Activated naive CD4-positive, alpha-beta T cell treated with anti-CD3 and anti-CD28 coated beads, Interleukin-2, amount 50 U/mL, for 72 hours (primary cell): ENCODE measurements around the gene TUBD1. TPM values are rescaled to one million over a fixed set of nuclear protein-coding genes. Genes with fewer than 3 reads are reported as not detected.
"Not testable (repeated sequence)": the region's sequence is repeated elsewhere in the genome, so short reads cannot be mapped to it uniquely, and the experiment has no call there.

Source experiments
- ATAC-seq, 2 donors: fragments of 150-1000 bp; cut with Tn5 transposase; 2 replicates each; pipeline ENCODE4 v1.10.0; 2021; ENCODE audit warnings: mild to moderate bottlenecking in 2 of 2, moderate library complexity in 2 of 2
- DNase-seq, 2 donors: peaks; one replicate each; pipeline ENCODE4 v3.0.0; 2021 to 2022; ENCODE audit warnings: low spot score in 2 of 2
- H3K27ac Mint-ChIP-seq, 2 donors: one replicate each; pipeline ENCODE4 v1.8.0; 2022; ENCODE audit warnings: mild to moderate bottlenecking in 2 of 2, mixed read lengths in 2 of 2
- H3K36me3 Mint-ChIP-seq, 2 donors: one replicate each; pipeline ENCODE4 v1.8.0; 2022; ENCODE audit warnings: mixed read lengths in 2 of 2
- H3K9me3 Mint-ChIP-seq, 2 donors: one replicate each; pipeline ENCODE4 v1.8.0; 2022; ENCODE audit warnings: mixed read lengths in 2 of 2
- total RNA-seq, 2 donors: library from RNA; stranded (reverse); gene quantifications; one replicate each; pipeline ENCODE4 v1.2.3, GENCODE V29; 2022

The TUBD1 gene
- total RNA-seq, 2 donors from 2014 or later: 13.8 to 27.6 TPM

GRCh38 chr17:59839651-59840328, 53.0 kb downstream of the TUBD1 start:
- DNase-seq (no peak), ATAC-seq (no peak)
- H3K9me3 Mint-ChIP-seq: no peaks in the 10 kb centered on the region
- peaks cover 56 to 61% of the 10 kb centered on the region in 2 donors for H3K36me3 Mint-ChIP-seq
- peak overlapping the region; percentile 100 for H3K27ac Mint-ChIP-seq

- peaks cover 59 to 62% of the 10 kb centered on the region in 2 donors for H3K36me3 Mint-ChIP-seq
- no peaks in the 10 kb centered on the region for H3K9me3 Mint-ChIP-seq
- peak overlapping the region; percentile 100 for H3K27ac Mint-ChIP-seq
- DNase-seq (no peak), ATAC-seq (no peak)
Measured at GRCh38 chr17:59838052-59838916, 54.5 kb downstream of the TUBD1 start.

GRCh38 chr17:59837308-59838051, 55.3 kb downstream of the TUBD1 start:
- Mint-ChIP-seq H3K36me3 (peaks cover 55 to 67% of the 10 kb centered on the region in 2 donors), H3K27ac (peak overlapping the region; percentile 100), H3K9me3 (no peaks in the 10 kb centered on the region)
- ATAC-seq (peak; percentile 80 to 84), DNase-seq (peak; percentile 73 to 76)

GRCh38 chr17:59832883-59833379, 59.8 kb downstream of the TUBD1 start:
- no peaks in the 10 kb centered on the region for H3K9me3 Mint-ChIP-seq
- H3K27ac Mint-ChIP-seq: peak overlapping the region; percentile 98 to 100
- DNase-seq: peak in 1 of 2 donors; percentile 56
- ATAC-seq: no peak
- peaks cover 27 to 31% of the 10 kb centered on the region in 2 donors for H3K36me3 Mint-ChIP-seq

GRCh38 chr17:59830846-59831486, 61.8 kb downstream of the TUBD1 start:
- ATAC-seq: no peak
- DNase-seq: no peak
- no peaks in the 10 kb centered on the region for H3K9me3 Mint-ChIP-seq
- H3K27ac Mint-ChIP-seq: peak overlapping the region; percentile 98 to 100
- H3K36me3 Mint-ChIP-seq: peaks cover 33 to 35% of the 10 kb centered on the region in 2 donors

GRCh38 chr17:59830007-59830630, 62.6 kb downstream of the TUBD1 start:
- H3K9me3 Mint-ChIP-seq: no peaks in the 10 kb centered on the region
- peaks cover 40 to 43% of the 10 kb centered on the region in 2 donors for H3K36me3 Mint-ChIP-seq
- ATAC-seq (no peak), DNase-seq (no peak)
- H3K27ac Mint-ChIP-seq: peak overlapping the region; percentile 98 to 100

GRCh38 chr17:59829217-59830006, 63.3 kb downstream of the TUBD1 start:
- peak; percentile 75 to 83 for ATAC-seq
- peaks cover 40 to 43% of the 10 kb centered on the region in 2 donors for H3K36me3 Mint-ChIP-seq
- no peaks in the 10 kb centered on the region for H3K9me3 Mint-ChIP-seq
- no peak for DNase-seq
- peak overlapping the region; percentile 98 to 100 for H3K27ac Mint-ChIP-seq

GRCh38 chr17:59828819-59829216, 63.9 kb downstream of the TUBD1 start:
- H3K9me3 Mint-ChIP-seq, DNase-seq: not testable (repeated sequence)
- Mint-ChIP-seq H3K36me3 (peaks cover 40 to 43% of the 10 kb centered on the region in 2 donors), H3K27ac (peak overlapping the region; percentile 98 to 100)
- peak; percentile 6 to 33 for ATAC-seq

GRCh38 chr17:59828478-59828760, 64.3 kb downstream of the TUBD1 start:
- Mint-ChIP-seq H3K36me3 (peaks cover 40 to 43% of the 10 kb centered on the region in 2 donors), H3K9me3 (no peaks in the 10 kb centered on the region), H3K27ac (peak overlapping the region; percentile 98 to 100)
- DNase-seq (no peak), ATAC-seq (no peak)

- Mint-ChIP-seq H3K27ac (peak overlapping the region; percentile 98 to 100), H3K9me3 (no peaks in the 10 kb centered on the region), H3K36me3 (peaks cover 42 to 43% of the 10 kb centered on the region in 2 donors)
- no peak for DNase-seq
- no peak for ATAC-seq
Measured at GRCh38 chr17:59827721-59828477, 64.8 kb downstream of the TUBD1 start.

- peaks cover 49% of the 10 kb centered on the region in 2 donors for H3K36me3 Mint-ChIP-seq
- H3K27ac Mint-ChIP-seq: peak overlapping the region; percentile 98 to 100
- DNase-seq (no peak), ATAC-seq (no peak)
- no peaks in the 10 kb centered on the region for H3K9me3 Mint-ChIP-seq
Measured at GRCh38 chr17:59826706-59827453, 65.9 kb downstream of the TUBD1 start.

- DNase-seq: no peak
- peaks cover 43 to 49% of the 10 kb centered on the region in 2 donors for H3K36me3 Mint-ChIP-seq
Measured at GRCh38 chr17:59825533-59826322, 67.0 kb downstream of the TUBD1 start.

GRCh38 chr17:59815965-59816364, 76.8 kb downstream of the TUBD1 start:
- DNase-seq (no peak), ATAC-seq (no peak)
- Mint-ChIP-seq H3K27ac (peak overlapping the region; percentile 55 to 85), H3K9me3 (peaks cover 0 to 3% of the 10 kb centered on the region in 2 donors), H3K36me3 (peaks cover 22 to 49% of the 10 kb centered on the region in 2 donors)

More at GRCh38 chr17:59825533-59826322, 67.0 kb downstream of the TUBD1 start:
- H3K9me3 Mint-ChIP-seq: no peaks in the 10 kb centered on the region
- peak; percentile 59 to 70 for ATAC-seq
- peak overlapping the region; percentile 98 to 100 for H3K27ac Mint-ChIP-seq
